Esophagus muscularis mucosa (tissue), 4 donors: Measurements from ENCODE around the gene CD82.
"Not testable (repeated sequence)": the region's sequence is repeated elsewhere in the genome, so short reads cannot be mapped to it uniquely, and the experiment has no call there.

Experiments used
- CTCF ChIP-seq, 3 experiments: fragments of 200-600 bp in 2 of 3; fragments of 450-650 bp in 1 of 3; sonication (generic) in 2 of 3; IDR thresholded peaks; one replicate each; pipeline ENCODE4 v1.5.1; 2017 to 2019; ENCODE audit warnings: antibody characterized with exemption in 3 of 3, mild to moderate bottlenecking in 2 of 3, moderate library complexity in 1 of 3
- EP300 ChIP-seq: sonication (generic); formaldehyde crosslinking; IDR thresholded peaks from one replicate; pipeline ENCODE4 v1.6.1; 2017; ENCODE audit warnings: antibody characterized with exemption
- POLR2A ChIP-seq: fragments of 450-650 bp; IDR thresholded peaks from one replicate; pipeline ENCODE4 v1.6.1; 2017; ENCODE audit warnings: antibody characterized with exemption, moderate library complexity, mild to moderate bottlenecking, low read depth
- POLR2AphosphoS5 ChIP-seq, 2 donors: sonication (generic); formaldehyde crosslinking; IDR thresholded peaks; one replicate each; pipeline ENCODE4 v1.6.1; 2017; ENCODE audit warnings: antibody characterized with exemption in 2 of 2

GRCh38 chr11:44559940-44560300 lies 5.5 kb upstream of the CD82 start:
- TF ChIP-seq POLR2A; EP300; CTCF (IDR thresholded peaks at IDR 0.05); POLR2AphosphoS5 (IDR thresholded peaks at IDR 0.05): not testable (repeated sequence)
